Hepatocyte (in vitro differentiated cells): ENCODE results near the gene KRT38. TPM values are rescaled to one million over a fixed set of nuclear protein-coding genes. Genes with fewer than 3 reads are reported as not detected.

Experiments
- DNase-seq: peaks from one replicate; pipeline ENCODE4 v3.0.0-alpha.2; 2016; ENCODE audit warnings: low spot score
- H2AFZ ChIP-seq: fragments of 200-600 bp; sonication (generic); 2 replicates; pipeline ENCODE4 v1.6.0; 2016; ENCODE audit warnings: antibody characterized with exemption, mild to moderate bottlenecking
- H3K27ac ChIP-seq: fragments of 200-600 bp; sonication (generic); 2 replicates; pipeline ENCODE4 v1.5.1; 2016; ENCODE audit warnings: mild to moderate bottlenecking
- H3K27me3 ChIP-seq: fragments of 200-600 bp; sonication (generic); 2 replicates; pipeline ENCODE4 v1.6.1; 2016
- H3K36me3 ChIP-seq: fragments of 200-600 bp; sonication (generic); replicated peaks from 2 replicates; pipeline ENCODE4 v1.5.1; 2016; ENCODE audit warnings: low read depth; ENCODE audit not compliant: insufficient read depth
- H3K4me1 ChIP-seq: fragments of 200-600 bp; sonication (generic); 2 replicates; pipeline ENCODE4 v1.5.1; 2016; ENCODE audit warnings: mild to moderate bottlenecking, moderate library complexity; ENCODE audit not compliant: insufficient read depth
- H3K4me2 ChIP-seq: fragments of 200-600 bp; sonication (generic); 2 replicates; pipeline ENCODE4 v1.6.0; 2016
- H3K4me3 ChIP-seq: fragments of 200-600 bp; sonication (generic); 2 replicates; pipeline ENCODE4 v1.5.1; 2016; ENCODE audit warnings: mild to moderate bottlenecking
- H3K79me2 ChIP-seq: fragments of 200-600 bp; sonication (generic); 2 replicates; pipeline ENCODE4 v1.6.0; 2017; ENCODE audit warnings: mild to moderate bottlenecking
- H3K9me2 ChIP-seq: fragments of 200-600 bp; sonication (generic); replicated peaks from 2 replicates; pipeline ENCODE4 v1.6.0; 2017; ENCODE audit warnings: mild to moderate bottlenecking; ENCODE audit not compliant: insufficient read depth
- H3K9me3 ChIP-seq: fragments of 200-600 bp; sonication (generic); 2 replicates; pipeline ENCODE4 v1.5.1; 2016; ENCODE audit warnings: low read depth, mild to moderate bottlenecking
- H4K20me1 ChIP-seq: fragments of 200-600 bp; sonication (generic); 2 replicates; pipeline ENCODE4 v1.6.0; 2016; ENCODE audit warnings: mild to moderate bottlenecking; ENCODE audit not compliant: insufficient read depth, poor library complexity, severe bottlenecking
- CTCF ChIP-seq: fragments of 200-600 bp; sonication (generic); IDR thresholded peaks from 2 replicates; pipeline ENCODE4 v1.5.1; 2016; ENCODE audit warnings: antibody characterized with exemption, mild to moderate bottlenecking; ENCODE audit not compliant: poor library complexity
- EZH2 ChIP-seq: fragments of 200-600 bp; sonication (generic); IDR thresholded peaks from 2 replicates; pipeline ENCODE4 v1.6.1; 2016; ENCODE audit warnings: antibody characterized with exemption, mild to moderate bottlenecking, borderline replicate concordance
- EZH2phosphoT487 ChIP-seq: fragments of 200-600 bp; sonication (generic); IDR thresholded peaks from one replicate; pipeline ENCODE4 v1.6.1; 2018; ENCODE audit warnings: antibody characterized with exemption, mild to moderate bottlenecking, low read depth, moderate library complexity; ENCODE audit not compliant: unreplicated experiment, severe bottlenecking
- WGBS: methylation state at CpG from one replicate; pipeline ENCODE4 v1.1.6; 2016; ENCODE audit warnings: low lambda C conversion rate; ENCODE audit errors: missing lambda C conversion rate; 5-methylcytosine and 5-hydroxymethylcytosine counted together
- polyA plus RNA-seq: library from polyadenylated mRNA; unstranded; fragments of >200 nt; fragmentation: Nextera tagmentation; extraction: Ambion mirVana; gene quantifications from 2 replicates; pipeline ENCODE4 v1.2.1, GENCODE V29; 2016
- total RNA-seq: library from RNA; depleted of rRNA; stranded (reverse); fragments of >200 nt; gene quantifications from 2 replicates; pipeline ENCODE4 v1.2.3, GENCODE V29; 2014

KRT38 gene
- total and polyA plus RNA-seq, 2 experiments from 2014 or later = not detected

GRCh38 chr17:41439375-41439774, 1.4 kb downstream of the KRT38 start:
- Histone ChIP-seq H4K20me1 (no peaks in the 10 kb centered on the region), H3K27ac (no peak overlapping the region), H3K27me3 (no peaks in the 10 kb centered on the region), H3K79me2 (no peaks in the 10 kb centered on the region), H3K36me3 (no peaks in the 10 kb centered on the region), H3K4me3 (no peak overlapping the region), H3K4me1 (no peaks in the 10 kb centered on the region), H2AFZ (no peak overlapping the region), H3K9me3 (no peaks in the 10 kb centered on the region), H3K9me2 (no peaks in the 10 kb centered on the region), H3K4me2 (no peak overlapping the region)
- DNase-seq = no peak
- WGBS = 73% methylated on average over 5 of the region's 5 CpGs
- no peak for TF ChIP-seq CTCF
- no peak for TF ChIP-seq EZH2
- TF ChIP-seq EZH2phosphoT487 = no peak

DNA sequence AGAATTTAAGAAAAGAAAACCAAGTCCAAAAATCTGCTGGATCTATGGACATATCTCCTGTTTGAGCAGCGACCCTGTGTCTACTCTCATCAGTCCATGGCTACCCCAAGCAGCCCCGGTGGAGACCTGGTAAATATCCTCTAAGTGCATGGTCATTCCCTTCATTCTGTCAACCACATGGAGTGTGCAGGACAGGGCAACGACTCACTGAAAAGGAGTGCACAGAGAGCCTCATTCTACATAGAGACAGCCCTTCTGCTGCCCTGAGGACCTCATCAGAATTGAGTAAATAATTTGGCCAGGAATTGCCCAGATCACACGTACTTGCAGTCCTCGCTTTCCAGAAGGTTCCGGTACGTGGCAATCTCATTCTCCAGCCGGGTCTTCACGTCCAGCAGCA, 3.0 kb downstream of the KRT38 start:
- H3K9me2 ChIP-seq = no peaks in the 10 kb centered on the region
- no peaks in the 10 kb centered on the region for H3K36me3 ChIP-seq
- 86% methylated on average over 9 of the region's 9 CpGs for WGBS
- TF ChIP-seq EZH2 (no peak), EZH2phosphoT487 (no peak), CTCF (no peak)
- H3K4me2 ChIP-seq = no peak overlapping the region
- H2AFZ ChIP-seq = no peak overlapping the region
- DNase-seq = no peak
- no peaks in the 10 kb centered on the region for H3K79me2 ChIP-seq
- H4K20me1 ChIP-seq = no peaks in the 10 kb centered on the region
- no peaks in the 10 kb centered on the region for H3K4me1 ChIP-seq
- H3K27me3 ChIP-seq = no peaks in the 10 kb centered on the region
- H3K4me3 ChIP-seq = no peak overlapping the region
- H3K27ac ChIP-seq = no peak overlapping the region
- H3K9me3 ChIP-seq = no peaks in the 10 kb centered on the region

DNA sequence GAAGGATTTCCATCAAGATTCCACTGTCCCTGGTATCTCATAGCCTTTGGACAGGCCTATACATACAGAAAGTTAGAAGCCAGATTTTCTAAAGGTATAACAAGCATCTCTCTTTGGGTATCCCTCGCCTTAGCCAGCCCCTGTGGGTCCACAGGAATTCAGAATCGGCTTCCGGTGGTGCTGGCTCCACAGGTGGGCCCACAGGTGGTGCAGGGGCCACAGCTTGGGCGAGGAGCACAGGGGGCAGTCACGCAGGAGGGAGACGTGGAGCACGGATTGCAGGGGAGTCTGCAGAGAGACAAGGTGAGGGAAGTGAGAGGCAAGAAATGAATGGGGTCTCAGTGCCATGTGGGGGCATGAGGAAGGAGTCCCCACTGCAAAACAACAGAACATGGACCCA, 3.5 kb downstream of the KRT38 start:
- Histone ChIP-seq H3K9me3 (no peaks in the 10 kb centered on the region), H3K27ac (no peak overlapping the region), H3K79me2 (no peaks in the 10 kb centered on the region), H3K27me3 (no peaks in the 10 kb centered on the region), H3K4me1 (no peaks in the 10 kb centered on the region), H4K20me1 (no peaks in the 10 kb centered on the region), H3K9me2 (no peaks in the 10 kb centered on the region), H3K4me3 (no peak overlapping the region), H3K4me2 (no peak overlapping the region), H3K36me3 (no peaks in the 10 kb centered on the region), H2AFZ (no peak overlapping the region)
- TF ChIP-seq EZH2 (no peak), CTCF (no peak), EZH2phosphoT487 (no peak)
- 93% methylated on average over 7 of the region's 7 CpGs for WGBS
- DNase-seq = no peak

GRCh38 chr17:41434415-41434814, 6.4 kb downstream of the KRT38 start:
- Histone ChIP-seq H3K9me3 (no peaks in the 10 kb centered on the region), H3K9me2 (no peaks in the 10 kb centered on the region), H3K4me3 (no peak overlapping the region), H3K4me2 (no peak overlapping the region), H3K4me1 (no peaks in the 10 kb centered on the region), H3K27me3 (no peaks in the 10 kb centered on the region), H2AFZ (no peak overlapping the region), H3K36me3 (no peaks in the 10 kb centered on the region), H3K79me2 (no peaks in the 10 kb centered on the region), H4K20me1 (no peaks in the 10 kb centered on the region), H3K27ac (no peak overlapping the region)
- WGBS = 64% methylated on average over 5 of the region's 5 CpGs
- no peak for DNase-seq
- TF ChIP-seq EZH2 (no peak), CTCF (no peak), EZH2phosphoT487 (no peak)
